ENCODE results near the gene TM4SF1. TPM values are rescaled to one million over a fixed set of nuclear protein-coding genes. Genes with fewer than 3 reads are reported as not detected.

The TM4SF1 gene
- total and polyA plus RNA-seq, 2 donors (not counting 1 experiment from before 2014, with no cell fraction given): not detected

DNA sequence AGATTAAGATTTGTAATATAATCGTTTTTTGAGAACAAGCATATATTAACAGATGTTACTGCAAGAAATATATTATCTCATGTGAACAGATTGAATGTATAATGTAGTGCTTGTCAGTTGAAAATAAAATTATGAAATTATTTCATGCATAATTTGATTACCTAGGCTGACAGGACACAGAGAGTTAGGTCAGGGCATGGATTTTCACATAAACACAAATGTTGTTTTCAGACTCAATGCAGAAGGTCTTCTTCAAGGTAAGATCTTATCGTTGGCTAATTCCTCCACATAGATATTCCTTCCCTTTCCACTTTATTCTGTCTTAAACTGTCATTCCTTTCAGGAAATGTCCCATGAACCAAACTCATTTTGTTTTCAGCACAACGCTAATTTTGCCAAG lies 20.1 kb upstream of the TM4SF1 start:
- no peak overlapping the region for H3K4me2 ChIP-seq (replicated peaks; ENCODE audit: low read depth, low read length, poor library complexity, severe bottlenecking)
- DNase-seq: no peak
- no peaks in the 10 kb centered on the region for H3K79me2 ChIP-seq (ENCODE audit: control insufficient read depth, insufficient read depth, low read length)
- no peaks in the 10 kb centered on the region for H3K27me3 ChIP-seq (replicated peaks in 1 of 4; ENCODE audit: control extremely low read depth in 1 of 4, control insufficient read depth in 3 of 4, insufficient read depth in 4 of 4, low read length in 3 of 4)
- Mint-ChIP-seq H3K27ac (no peak overlapping the region), H3K4me1 (no peaks in the 10 kb centered on the region), H3K4me3 (no peak overlapping the region), H3K9me3 (ENCODE audit: insufficient read depth) (no peaks in the 10 kb centered on the region), H3K27me3 (peaks cover 2% of the 10 kb centered on the region)
- no peak for ATAC-seq (ENCODE audit: low read depth)
- H3K4me1 ChIP-seq (ENCODE audit: control insufficient read depth in 2 of 2, insufficient read depth in 2 of 2, low read length in 2 of 2): no peaks in the 10 kb centered on the region
- no peak overlapping the region for H3K9ac ChIP-seq (ENCODE audit: low read length)
- H3K9me3 ChIP-seq (ENCODE audit: control extremely low read depth in 1 of 3, control insufficient read depth in 2 of 3, insufficient read depth in 1 of 3, low read length in 2 of 3): peaks cover 0 to 3% (median 0%) of the 10 kb centered on the region in 3 donors
- H2AFZ ChIP-seq (ENCODE audit: insufficient read depth, low read depth, low read length, poor library complexity, severe bottlenecking): no peak overlapping the region
- 91% methylated on average over 1 of the region's 3 CpGs for whole genome bisulfite sequencing (ENCODE audit: insufficient coverage)
- POLR2A ChIA-PET: no interaction called here
- H4K20me1 ChIP-seq (ENCODE audit: control insufficient read depth, insufficient read depth, low read length, poor library complexity, severe bottlenecking): no peaks in the 10 kb centered on the region
- no peak overlapping the region for H3K27ac ChIP-seq (ENCODE audit: low read length in 2 of 2)
- no peak overlapping the region for H3K4me3 ChIP-seq (ENCODE audit: control extremely low read depth in 1 of 5, extremely low read depth in 1 of 5, insufficient read depth in 1 of 5, low read depth in 2 of 5, low read length in 4 of 5)
- intact Hi-C loops (cut with micrococcal nuclease): no loop called here
- H3K36me3 ChIP-seq (replicated peaks in 1 of 2; ENCODE audit: control extremely low read depth in 1 of 2, control insufficient read depth in 1 of 2, extremely low read depth in 1 of 2, insufficient read depth in 2 of 2, low read length in 1 of 2): no peaks in the 10 kb centered on the region
- TF ChIP-seq, protein P1, sequence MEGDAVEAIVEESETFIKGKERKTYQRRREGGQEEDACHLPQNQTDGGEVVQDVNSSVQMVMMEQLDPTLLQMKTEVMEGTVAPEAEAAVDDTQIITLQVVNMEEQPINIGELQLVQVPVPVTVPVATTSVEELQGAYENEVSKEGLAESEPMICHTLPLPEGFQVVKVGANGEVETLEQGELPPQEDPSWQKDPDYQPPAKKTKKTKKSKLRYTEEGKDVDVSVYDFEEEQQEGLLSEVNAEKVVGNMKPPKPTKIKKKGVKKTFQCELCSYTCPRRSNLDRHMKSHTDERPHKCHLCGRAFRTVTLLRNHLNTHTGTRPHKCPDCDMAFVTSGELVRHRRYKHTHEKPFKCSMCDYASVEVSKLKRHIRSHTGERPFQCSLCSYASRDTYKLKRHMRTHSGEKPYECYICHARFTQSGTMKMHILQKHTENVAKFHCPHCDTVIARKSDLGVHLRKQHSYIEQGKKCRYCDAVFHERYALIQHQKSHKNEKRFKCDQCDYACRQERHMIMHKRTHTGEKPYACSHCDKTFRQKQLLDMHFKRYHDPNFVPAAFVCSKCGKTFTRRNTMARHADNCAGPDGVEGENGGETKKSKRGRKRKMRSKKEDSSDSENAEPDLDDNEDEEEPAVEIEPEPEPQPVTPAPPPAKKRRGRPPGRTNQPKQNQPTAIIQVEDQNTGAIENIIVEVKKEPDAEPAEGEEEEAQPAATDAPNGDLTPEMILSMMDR (IDR thresholded peaks at IDR 0.05): no peak
- no peak for TF ChIP-seq EZH2 (IDR thresholded peaks at IDR 0.05; ENCODE audit: borderline replicate concordance, insufficient read depth, low read depth, low read length, poor library complexity, severe bottlenecking)
- CTCF ChIA-PET: no interaction called here

DNA sequence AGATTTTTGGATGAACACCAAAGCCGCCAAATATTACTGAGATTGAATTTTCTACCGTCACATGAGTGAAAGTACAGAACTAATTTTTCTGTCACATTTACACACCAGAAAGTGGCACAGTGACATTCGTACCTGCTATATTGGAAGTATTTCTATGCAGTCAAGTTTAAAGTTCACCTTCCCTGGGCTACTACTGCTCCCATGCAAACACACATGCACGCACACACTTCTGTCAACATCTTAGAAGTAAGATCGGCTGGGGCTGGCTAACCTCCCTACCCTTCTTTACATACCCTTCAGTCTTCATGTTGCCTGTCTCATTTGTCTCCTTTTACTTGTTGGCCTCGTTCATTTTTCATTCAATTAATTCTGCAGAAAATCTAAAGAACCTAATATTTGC lies 19.0 kb upstream of the TM4SF1 start:
- Histone ChIP-seq H3K4me2 (replicated peaks; ENCODE audit: low read depth, low read length, poor library complexity, severe bottlenecking) (no peak overlapping the region), H3K9me3 (ENCODE audit: control extremely low read depth in 1 of 3, control insufficient read depth in 2 of 3, insufficient read depth in 1 of 3, low read length in 2 of 3) (peaks cover 0 to 3% (median 0%) of the 10 kb centered on the region in 3 donors), H3K9ac (ENCODE audit: low read length) (no peak overlapping the region), H3K27ac (ENCODE audit: low read length in 2 of 2) (no peak overlapping the region), H3K4me1 (ENCODE audit: control insufficient read depth in 2 of 2, insufficient read depth in 2 of 2, low read length in 2 of 2) (no peaks in the 10 kb centered on the region), H3K4me3 (ENCODE audit: control extremely low read depth in 1 of 5, extremely low read depth in 1 of 5, insufficient read depth in 1 of 5, low read depth in 2 of 5, low read length in 4 of 5) (no peak overlapping the region), H3K36me3 (replicated peaks in 1 of 2; ENCODE audit: control extremely low read depth in 1 of 2, control insufficient read depth in 1 of 2, extremely low read depth in 1 of 2, insufficient read depth in 2 of 2, low read length in 1 of 2) (no peaks in the 10 kb centered on the region), H2AFZ (ENCODE audit: insufficient read depth, low read depth, low read length, poor library complexity, severe bottlenecking) (no peak overlapping the region), H3K79me2 (ENCODE audit: control insufficient read depth, insufficient read depth, low read length) (no peaks in the 10 kb centered on the region), H4K20me1 (ENCODE audit: control insufficient read depth, insufficient read depth, low read length, poor library complexity, severe bottlenecking) (no peaks in the 10 kb centered on the region), H3K27me3 (replicated peaks in 1 of 4; ENCODE audit: control extremely low read depth in 1 of 4, control insufficient read depth in 3 of 4, insufficient read depth in 4 of 4, low read length in 3 of 4) (no peaks in the 10 kb centered on the region)
- no peak overlapping the region for H3K27ac Mint-ChIP-seq
- H3K4me1 Mint-ChIP-seq: no peaks in the 10 kb centered on the region
- CTCF ChIA-PET: no interaction called here
- H3K9me3 Mint-ChIP-seq (ENCODE audit: insufficient read depth): no peaks in the 10 kb centered on the region
- intact Hi-C loops (cut with micrococcal nuclease): no loop called here
- DNase-seq (no peak), ATAC-seq (ENCODE audit: low read depth) (no peak)
- H3K4me3 Mint-ChIP-seq: no peak overlapping the region
- TF ChIP-seq, protein P1 (IDR thresholded peaks at IDR 0.05): no peak
- TF ChIP-seq EZH2 (IDR thresholded peaks at IDR 0.05; ENCODE audit: borderline replicate concordance, insufficient read depth, low read depth, low read length, poor library complexity, severe bottlenecking): no peak
- 93% methylated on average over 3 of the region's 6 CpGs for WGBS (ENCODE audit: insufficient coverage)
- POLR2A ChIA-PET: no interaction called here
- H3K27me3 Mint-ChIP-seq: no peaks in the 10 kb centered on the region

All from B cell (primary cell).